Activated CD8-positive, alpha-beta memory T cell treated with anti-CD3 and anti-CD28 coated beads, Interleukin-2, amount 50 U/mL, for 48 hours (primary cell): Measurements from ENCODE around the gene UMODL1.

Experiments
- DNase-seq: peaks from one replicate; pipeline ENCODE4 v3.0.0-alpha.2; 2020

UMODL1 gene

DNA sequence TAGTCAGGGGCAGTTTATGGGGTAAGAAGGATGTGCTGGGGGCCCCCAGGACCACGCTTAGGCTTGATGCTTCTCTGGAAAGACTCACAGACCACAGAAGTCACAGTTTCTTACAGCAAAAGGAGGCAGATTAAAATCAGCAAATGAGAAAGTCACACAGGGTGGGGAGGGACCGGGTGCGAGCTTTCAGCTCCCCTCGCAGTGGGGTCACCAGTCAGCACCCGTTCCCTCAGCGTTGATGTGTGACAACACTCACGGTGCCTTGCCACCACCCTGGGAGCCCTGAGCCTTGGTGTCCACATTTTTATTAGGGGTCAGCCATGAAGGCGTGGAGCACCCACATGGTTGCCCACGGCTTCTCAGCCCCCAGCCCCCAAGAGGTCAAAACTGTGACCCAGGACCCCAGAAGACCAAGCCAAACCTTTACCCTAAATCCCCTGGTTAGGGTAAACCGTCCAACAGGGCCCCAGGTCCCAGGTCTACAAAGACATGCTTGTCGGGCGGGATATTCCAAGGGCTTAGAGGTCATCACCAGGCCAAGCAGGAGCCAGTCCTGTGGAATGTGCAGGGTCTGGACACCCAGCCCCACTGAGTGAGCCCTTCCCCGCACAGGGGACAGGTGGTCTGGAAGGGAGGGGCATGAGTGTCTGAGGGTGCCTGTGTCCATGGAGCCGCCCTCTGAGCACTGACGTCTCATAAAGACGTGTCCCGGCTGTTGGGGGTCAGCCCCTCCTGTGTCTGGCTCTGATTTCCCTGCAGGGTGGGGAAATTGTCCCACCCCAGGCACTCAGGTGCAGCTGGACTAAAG lies 83.3 kb downstream of the UMODL1 start:
- DNase-seq, result peak; percentile 45

DNA sequence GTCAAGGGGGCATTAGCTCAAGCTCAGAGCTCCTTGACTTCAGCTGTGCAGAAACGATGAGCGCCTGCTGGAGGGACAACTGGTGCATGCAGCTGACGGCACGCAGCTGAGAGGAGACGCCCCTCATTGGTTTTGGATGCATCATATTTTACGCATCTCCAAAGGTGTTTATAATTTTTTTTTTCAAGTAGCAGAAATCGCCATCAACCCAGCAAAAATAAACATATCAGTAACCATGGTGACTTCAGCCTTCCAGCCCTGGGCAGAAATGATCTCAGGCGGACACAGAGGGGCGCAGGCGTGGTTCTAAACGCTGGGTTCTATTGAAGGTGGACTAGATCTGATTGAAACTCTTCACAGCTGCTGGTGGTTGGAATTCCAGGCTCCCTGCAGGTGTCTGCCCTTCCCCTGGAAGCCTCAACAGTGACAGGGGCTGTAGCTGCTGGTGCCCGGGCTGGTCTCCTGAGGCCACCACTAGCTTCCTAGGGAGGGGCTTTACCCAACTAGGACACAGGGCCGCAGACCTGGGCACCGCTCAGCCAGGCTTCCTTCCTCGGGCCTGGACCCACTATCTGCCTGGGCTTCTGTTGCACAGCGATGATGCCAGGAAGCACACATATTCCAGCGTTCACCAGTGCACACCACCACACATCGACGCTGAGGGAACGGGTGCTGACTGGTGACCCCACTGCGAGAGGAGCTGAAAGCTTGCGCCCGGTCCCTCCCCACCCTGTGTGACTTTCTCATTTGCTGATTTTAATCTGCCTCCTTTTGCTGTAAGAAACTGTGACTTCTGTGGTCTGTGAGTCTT lies 84.1 kb downstream of the UMODL1 start:
- DNase-seq, result peak; percentile 38

DNA sequence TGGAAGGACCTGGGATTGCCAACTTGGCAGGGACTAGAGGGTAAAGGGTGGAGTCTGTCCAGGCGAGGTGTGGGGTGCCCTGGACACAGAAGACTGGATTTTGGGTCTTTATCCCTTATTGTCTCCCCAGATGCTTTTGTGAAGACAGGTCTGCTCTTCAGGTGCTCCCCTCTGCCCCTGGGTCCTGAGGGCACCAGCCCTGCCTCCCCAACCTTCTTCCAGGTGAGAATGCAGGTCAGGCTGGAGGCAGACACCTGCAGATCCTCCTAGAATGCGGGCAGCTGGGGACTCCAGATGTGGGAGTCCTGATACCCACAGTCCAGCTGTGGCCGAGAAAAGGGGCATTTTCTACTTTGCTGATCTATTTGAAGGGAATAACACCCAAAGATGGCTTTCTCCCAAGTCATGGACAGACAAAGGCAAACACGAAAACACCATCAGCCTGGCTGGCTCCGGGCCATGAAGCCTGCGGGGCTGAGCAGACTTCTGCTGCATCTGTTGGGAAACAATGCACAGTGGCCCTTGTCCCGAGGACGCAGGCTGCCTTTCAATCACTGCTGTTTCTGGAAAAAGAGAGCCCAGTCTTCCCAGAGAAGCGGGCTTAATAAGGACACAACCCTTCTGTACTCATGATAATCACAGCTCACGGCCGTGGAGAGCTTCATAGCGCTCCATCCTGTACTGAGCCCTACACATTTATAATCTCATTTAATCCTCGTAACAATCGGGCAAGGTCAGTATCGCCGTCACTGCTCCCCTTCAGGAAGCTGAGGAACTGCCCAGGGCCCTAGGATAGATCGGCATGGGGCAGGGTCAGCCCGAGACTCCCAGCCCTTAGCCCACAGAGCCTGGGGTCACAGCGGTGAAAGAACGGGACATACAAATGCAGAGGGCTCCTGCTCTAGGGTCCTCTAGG lies 85.8 kb downstream of the UMODL1 start:
- DNase-seq, result peak; percentile 44

DNA sequence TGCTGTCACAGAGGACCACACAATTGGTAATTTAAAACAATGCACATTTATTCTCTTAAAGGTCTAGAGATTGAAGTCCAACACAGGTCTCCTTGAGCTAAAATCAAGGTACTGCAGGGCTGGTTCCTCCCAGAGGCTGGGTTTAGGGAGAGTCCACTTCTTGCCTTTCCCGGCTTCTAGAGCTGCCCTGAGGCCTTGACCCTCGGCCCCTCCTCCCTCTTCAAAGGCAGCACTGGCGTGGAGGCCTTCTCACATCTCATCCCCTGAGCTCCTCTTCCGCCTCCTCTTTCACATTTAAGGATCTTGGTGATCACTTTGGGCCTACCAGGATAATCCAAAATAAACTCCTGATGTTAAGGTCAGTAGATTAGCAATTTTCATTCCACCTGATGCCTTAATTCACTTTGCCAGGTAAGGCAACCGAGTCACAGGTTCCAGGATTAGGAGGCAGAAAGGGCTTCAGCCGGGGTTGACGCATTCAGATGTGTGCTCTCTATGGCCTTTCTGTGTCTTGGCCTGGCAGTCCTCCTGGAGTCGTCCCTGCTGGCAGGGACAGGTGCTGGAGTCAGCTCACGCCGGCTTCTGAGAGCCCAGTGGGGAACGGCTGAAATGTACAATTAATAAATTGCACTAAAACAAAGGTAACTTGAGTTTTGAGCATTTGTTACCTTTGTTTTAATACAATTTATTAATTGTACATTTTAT lies 86.6 kb downstream of the UMODL1 start:
- no peak for DNase-seq

GRCh38 chr21:42158846-42159245 lies 87.7 kb downstream of the UMODL1 start:
- no peak for DNase-seq

DNA sequence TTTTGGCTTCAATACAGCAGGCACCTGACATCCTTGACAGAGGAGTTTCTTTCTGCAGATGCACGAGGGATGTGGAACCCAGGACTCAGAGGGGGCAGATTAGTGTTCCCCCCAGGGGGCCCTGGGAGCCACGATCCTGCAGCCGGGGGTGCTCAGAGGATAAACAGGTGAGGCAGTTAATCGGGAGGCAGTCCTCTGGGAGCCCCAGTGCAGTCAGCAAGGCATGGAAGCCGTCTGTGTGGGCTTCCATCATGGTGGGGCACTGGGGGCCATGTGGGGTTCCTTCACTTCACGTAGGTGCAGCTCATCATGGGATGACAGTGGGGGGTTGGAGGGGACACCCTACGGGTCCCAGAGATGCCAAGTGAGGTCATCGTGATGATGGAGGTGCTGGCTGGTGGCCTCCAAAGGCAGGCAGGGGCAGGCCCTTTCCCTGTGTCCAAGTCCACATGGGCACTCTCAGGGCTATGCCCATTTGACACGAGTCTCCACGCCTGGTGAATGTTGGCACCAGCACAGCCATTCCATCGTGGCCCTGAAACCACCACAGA lies 88.5 kb downstream of the UMODL1 start:
- peak; percentile 50 for DNase-seq

- DNase-seq, result peak; percentile 53
These were observed 89.1 kb downstream of the UMODL1 start for GRCh38 chr21:42160111-42160721.

DNA sequence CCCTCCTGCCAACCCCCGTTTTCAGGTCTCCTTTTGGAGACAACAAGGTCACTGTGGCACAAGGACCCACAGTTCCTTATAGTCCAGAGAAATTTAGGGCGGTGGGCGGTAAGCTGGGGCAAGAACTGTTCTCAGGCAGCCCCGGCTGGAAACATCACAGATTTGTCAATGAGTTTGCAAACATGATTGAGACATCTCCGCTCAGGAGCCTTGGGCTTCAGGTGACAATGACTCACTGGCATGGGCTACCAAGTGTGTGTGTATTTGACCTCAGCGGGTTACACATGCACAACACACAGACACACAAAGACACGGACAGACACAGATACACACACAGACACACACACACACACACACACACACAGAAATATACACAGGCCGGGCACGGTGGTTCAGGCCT lies 89.6 kb downstream of the UMODL1 start:
- no peak for DNase-seq

GRCh38 chr21:42161401-42161955 lies 90.4 kb downstream of the UMODL1 start:
- peak; percentile 55 for DNase-seq

GRCh38 chr21:42161956-42162681 lies 91.0 kb downstream of the UMODL1 start:
- DNase-seq, result peak; percentile 51

- DNase-seq, result peak; percentile 50
These were observed 91.9 kb downstream of the UMODL1 start for GRCh38 chr21:42162831-42163510.

- DNase-seq, result peak; percentile 46
These were observed 92.4 kb downstream of the UMODL1 start for GRCh38 chr21:42163511-42163863.

- peak; percentile 70 for DNase-seq
These were observed 93.1 kb downstream of the UMODL1 start for GRCh38 chr21:42164064-42164789.

DNA sequence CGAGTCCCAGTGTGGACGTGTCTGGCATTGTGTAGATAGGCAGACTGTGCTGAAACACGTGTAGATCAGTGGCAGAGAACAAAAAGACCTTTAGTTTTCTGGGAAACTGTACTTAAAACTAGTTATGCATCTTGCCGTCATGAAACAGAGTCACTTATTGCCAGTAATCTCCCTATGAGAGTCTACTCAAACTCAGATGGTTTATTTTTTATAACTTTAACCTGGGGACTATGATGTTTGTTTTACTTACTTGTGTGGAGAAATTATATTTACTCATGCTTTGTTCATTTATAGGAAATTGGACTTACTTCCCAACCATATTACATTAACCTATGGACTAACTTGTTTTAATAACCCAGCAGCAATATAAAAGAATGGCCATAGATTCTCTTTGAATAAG lies 93.7 kb downstream of the UMODL1 start:
- DNase-seq, result no peak

- no peak for DNase-seq
These were observed 94.8 kb downstream of the UMODL1 start for GRCh38 chr21:42165901-42166300.

- no peak for DNase-seq
These were observed 98.6 kb downstream of the UMODL1 start for GRCh38 chr21:42169758-42170157.

DNA sequence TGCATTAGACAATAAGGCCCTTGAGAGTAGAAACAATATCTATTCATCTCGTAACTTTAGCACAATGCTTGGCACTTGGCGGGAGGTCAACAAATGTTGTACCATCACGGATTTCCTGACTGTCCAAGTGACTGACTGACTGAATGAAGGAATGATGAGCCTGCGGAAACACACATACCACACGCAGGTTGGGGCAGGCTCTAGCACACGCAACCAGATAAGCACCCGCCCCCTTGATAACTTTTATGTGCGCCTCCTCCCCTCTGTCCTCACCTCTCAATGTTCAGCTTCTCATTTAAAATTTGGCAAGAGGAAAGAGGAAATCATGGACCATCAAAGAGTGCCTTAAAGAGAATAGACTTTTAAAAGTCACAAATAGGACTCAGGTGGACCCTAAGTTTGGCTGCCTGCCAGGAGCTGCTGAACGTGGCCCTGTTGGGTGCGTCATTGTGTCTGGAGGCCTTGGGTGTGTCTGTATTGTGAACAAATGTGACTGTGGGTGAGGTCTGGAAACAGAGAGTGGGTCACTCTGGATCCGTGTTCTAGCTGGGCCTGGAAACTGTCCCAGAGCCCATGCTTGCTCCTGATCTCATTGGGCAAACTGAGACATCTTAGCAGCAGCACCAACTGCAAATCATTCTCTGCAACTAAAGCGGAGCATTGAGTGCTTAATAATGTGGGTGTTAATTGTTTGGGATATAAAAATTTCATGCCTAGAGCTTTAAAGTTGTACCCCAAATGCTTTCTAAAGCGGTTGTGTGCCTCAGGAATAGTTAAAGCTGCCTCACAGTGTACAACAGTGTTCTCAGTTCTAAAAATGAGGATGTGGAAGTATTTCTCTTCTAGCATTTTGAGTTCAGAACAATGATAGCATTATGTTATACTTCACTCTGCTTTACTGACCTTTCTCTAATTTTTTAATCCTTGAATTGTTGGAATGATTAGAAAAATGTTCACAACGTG lies 100.3 kb downstream of the UMODL1 start:
- peak; percentile 46 for DNase-seq
